Measurements from ENCODE around the gene NOPCHAP1. TPM values are rescaled to one million over a fixed set of nuclear protein-coding genes. Genes with fewer than 3 reads are reported as not detected.
A peak's percentile ranks its signal among the peaks of the same experiment; 100 is the strongest.
"Not testable (repeated sequence)": the region's sequence is repeated elsewhere in the genome, so short reads cannot be mapped to it uniquely, and the experiment has no call there.

Gene NOPCHAP1
- total and polyA plus RNA-seq, 2 donors (not counting 1 experiment from before 2014, with no cell fraction given), result 3.2 to 21.2 TPM

DNA sequence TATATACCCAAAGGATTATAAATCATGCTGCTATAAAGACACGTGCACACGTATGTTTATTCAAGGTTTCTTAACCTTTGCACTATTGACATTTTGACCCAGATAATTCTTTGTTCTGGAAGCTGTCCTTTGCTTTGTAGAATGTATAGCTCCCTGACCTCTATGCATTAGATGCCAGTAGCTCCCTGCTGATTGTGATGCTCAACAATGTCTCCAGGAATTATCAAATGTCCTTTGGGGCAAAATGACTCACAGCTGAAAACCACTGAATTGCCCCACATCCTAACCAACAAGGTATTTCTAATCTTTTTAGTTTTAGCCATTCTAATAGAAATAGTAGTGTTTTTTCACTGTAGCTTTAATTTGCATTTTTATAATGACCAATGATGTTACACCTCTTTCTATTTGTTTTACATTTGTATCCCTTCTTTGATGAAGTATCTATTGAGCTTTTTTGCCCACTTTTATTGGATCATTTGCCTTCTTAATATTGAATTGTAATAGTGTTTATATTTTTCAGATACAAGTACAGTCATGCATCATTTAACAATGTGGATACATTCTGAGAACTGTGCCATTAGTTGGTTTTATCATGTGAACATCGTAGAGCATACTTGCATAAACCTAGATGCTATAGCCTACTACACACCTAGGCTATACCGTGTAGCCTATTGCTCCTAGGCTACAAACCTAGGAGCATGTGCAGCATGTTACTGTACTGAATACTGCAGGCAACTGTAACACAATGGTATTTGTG is 10.4 kb upstream of the NOPCHAP1 start:
- Histone ChIP-seq H3K4me3 (ENCODE audit: control extremely low read depth in 1 of 5, extremely low read depth in 1 of 5, insufficient read depth in 1 of 5, low read depth in 2 of 5, low read length in 4 of 5) (no peak overlapping the region), H3K36me3 (replicated peaks in 1 of 2; ENCODE audit: control extremely low read depth in 1 of 2, control insufficient read depth in 1 of 2, extremely low read depth in 1 of 2, insufficient read depth in 2 of 2, low read length in 1 of 2) (no peaks in the 10 kb centered on the region), H3K4me1 (ENCODE audit: control insufficient read depth in 2 of 2, insufficient read depth in 2 of 2, low read length in 2 of 2) (peaks cover 24 to 32% of the 10 kb centered on the region in 2 donors), H3K27me3 (replicated peaks in 1 of 4; ENCODE audit: control extremely low read depth in 1 of 4, control insufficient read depth in 3 of 4, insufficient read depth in 4 of 4, low read length in 3 of 4) (no peaks in the 10 kb centered on the region), H3K9me3 (ENCODE audit: control extremely low read depth in 1 of 3, control insufficient read depth in 2 of 3, insufficient read depth in 1 of 3, low read length in 2 of 3) (peaks cover 0 to 6% (median 0%) of the 10 kb centered on the region in 3 donors), H4K20me1 (ENCODE audit: control insufficient read depth, insufficient read depth, low read length, poor library complexity, severe bottlenecking) (no peaks in the 10 kb centered on the region), H2AFZ (ENCODE audit: insufficient read depth, low read depth, low read length, poor library complexity, severe bottlenecking) (no peak overlapping the region), H3K9ac (ENCODE audit: low read length) (no peak overlapping the region), H3K79me2 (ENCODE audit: control insufficient read depth, insufficient read depth, low read length) (no peaks in the 10 kb centered on the region), H3K4me2 (replicated peaks; ENCODE audit: low read depth, low read length, poor library complexity, severe bottlenecking) (peak overlapping the region; percentile 5), H3K27ac (ENCODE audit: low read length in 2 of 2) (peak overlapping the region in 1 of 2 donors; percentile 14)
- no peak for DNase-seq
- ChIA-PET POLR2A (interaction anchor here (1.7 kb wide), 1 partner anchor 17 kb away, joined by 6 read pairs; the partner anchor contains the start of gene SLC41A2), CTCF (interaction anchor here (2.5 kb wide), 1 partner anchor 10 kb away, joined by 5 read pairs; the partner anchor contains the start of gene NOPCHAP1)
- intact Hi-C loops (cut with micrococcal nuclease), result no loop called here
- Mint-ChIP-seq H3K27me3 (no peaks in the 10 kb centered on the region), H3K4me3 (peak overlapping the region; percentile 41), H3K4me1 (peaks cover 30% of the 10 kb centered on the region), H3K9me3 (ENCODE audit: insufficient read depth) (no peaks in the 10 kb centered on the region), H3K27ac (peak overlapping the region; percentile 46)
- TF ChIP-seq, protein P1, sequence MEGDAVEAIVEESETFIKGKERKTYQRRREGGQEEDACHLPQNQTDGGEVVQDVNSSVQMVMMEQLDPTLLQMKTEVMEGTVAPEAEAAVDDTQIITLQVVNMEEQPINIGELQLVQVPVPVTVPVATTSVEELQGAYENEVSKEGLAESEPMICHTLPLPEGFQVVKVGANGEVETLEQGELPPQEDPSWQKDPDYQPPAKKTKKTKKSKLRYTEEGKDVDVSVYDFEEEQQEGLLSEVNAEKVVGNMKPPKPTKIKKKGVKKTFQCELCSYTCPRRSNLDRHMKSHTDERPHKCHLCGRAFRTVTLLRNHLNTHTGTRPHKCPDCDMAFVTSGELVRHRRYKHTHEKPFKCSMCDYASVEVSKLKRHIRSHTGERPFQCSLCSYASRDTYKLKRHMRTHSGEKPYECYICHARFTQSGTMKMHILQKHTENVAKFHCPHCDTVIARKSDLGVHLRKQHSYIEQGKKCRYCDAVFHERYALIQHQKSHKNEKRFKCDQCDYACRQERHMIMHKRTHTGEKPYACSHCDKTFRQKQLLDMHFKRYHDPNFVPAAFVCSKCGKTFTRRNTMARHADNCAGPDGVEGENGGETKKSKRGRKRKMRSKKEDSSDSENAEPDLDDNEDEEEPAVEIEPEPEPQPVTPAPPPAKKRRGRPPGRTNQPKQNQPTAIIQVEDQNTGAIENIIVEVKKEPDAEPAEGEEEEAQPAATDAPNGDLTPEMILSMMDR (IDR thresholded peaks at IDR 0.05), result no peak
- TF ChIP-seq EZH2 (IDR thresholded peaks at IDR 0.05; ENCODE audit: borderline replicate concordance, insufficient read depth, low read depth, low read length, poor library complexity, severe bottlenecking), result no peak
- WGBS (ENCODE audit: insufficient coverage), result no CpG with 5 or more reads among the region's 4 CpGs
- no peak for ATAC-seq (ENCODE audit: low read depth)

DNA sequence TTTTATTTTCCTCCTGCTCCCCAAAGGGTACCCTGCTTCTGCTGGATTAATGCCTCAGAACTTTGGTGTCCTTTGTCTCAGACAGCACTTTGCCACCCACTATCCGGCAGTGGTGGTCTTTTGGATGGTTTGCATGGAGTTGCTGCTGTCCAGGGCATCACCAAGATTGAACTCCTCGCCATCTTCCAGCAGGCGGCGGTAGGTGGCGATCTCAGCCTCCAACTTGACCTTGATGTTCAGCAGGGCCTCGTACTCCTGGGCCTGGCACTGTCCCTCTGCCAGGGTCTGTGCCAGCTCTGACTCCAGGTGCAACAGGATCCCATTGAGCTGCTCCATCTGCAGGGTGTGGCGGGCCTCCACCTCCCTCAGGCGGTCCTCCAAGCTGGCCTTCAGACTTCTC is 9.4 kb upstream of the NOPCHAP1 start:
- Histone ChIP-seq H3K9ac (ENCODE audit: low read length) (no peak overlapping the region), H2AFZ (ENCODE audit: insufficient read depth, low read depth, low read length, poor library complexity, severe bottlenecking) (no peak overlapping the region), H3K27me3 (replicated peaks in 1 of 4; ENCODE audit: control extremely low read depth in 1 of 4, control insufficient read depth in 3 of 4, insufficient read depth in 4 of 4, low read length in 3 of 4) (no peaks in the 10 kb centered on the region), H3K36me3 (replicated peaks in 1 of 2; ENCODE audit: control extremely low read depth in 1 of 2, control insufficient read depth in 1 of 2, extremely low read depth in 1 of 2, insufficient read depth in 2 of 2, low read length in 1 of 2) (no peaks in the 10 kb centered on the region), H3K4me2 (replicated peaks; ENCODE audit: low read depth, low read length, poor library complexity, severe bottlenecking) (no peak overlapping the region), H3K4me1 (ENCODE audit: control insufficient read depth in 2 of 2, insufficient read depth in 2 of 2, low read length in 2 of 2) (peaks cover 24 to 32% of the 10 kb centered on the region in 2 donors), H3K79me2 (ENCODE audit: control insufficient read depth, insufficient read depth, low read length) (no peaks in the 10 kb centered on the region), H3K9me3 (ENCODE audit: control extremely low read depth in 1 of 3, control insufficient read depth in 2 of 3, insufficient read depth in 1 of 3, low read length in 2 of 3) (peaks cover 0 to 6% (median 0%) of the 10 kb centered on the region in 3 donors), H3K27ac (ENCODE audit: low read length in 2 of 2) (no peak overlapping the region), H4K20me1 (ENCODE audit: control insufficient read depth, insufficient read depth, low read length, poor library complexity, severe bottlenecking) (no peaks in the 10 kb centered on the region), H3K4me3 (ENCODE audit: control extremely low read depth in 1 of 5, extremely low read depth in 1 of 5, insufficient read depth in 1 of 5, low read depth in 2 of 5, low read length in 4 of 5) (no peak overlapping the region)
- ChIA-PET POLR2A (no interaction called here), CTCF (interaction anchor here (1.0 to 1.5 kb wide), 2 partner anchors 9 to 17 kb away, joined by 3 to 5 read pairs; no protein-coding TSS in a partner anchor)
- intact Hi-C loops (cut with micrococcal nuclease), result no loop called here
- Mint-ChIP-seq H3K4me1 (peaks cover 30% of the 10 kb centered on the region), H3K27ac (no peak overlapping the region), H3K27me3 (no peaks in the 10 kb centered on the region), H3K4me3 (no peak overlapping the region), H3K9me3 (ENCODE audit: insufficient read depth) (no peaks in the 10 kb centered on the region)
- ATAC-seq (ENCODE audit: low read depth) (no peak), DNase-seq (no peak)
- 92% methylated on average over 8 of the region's 8 CpGs for whole genome bisulfite sequencing (ENCODE audit: insufficient coverage)
- no peak for TF ChIP-seq EZH2 (IDR thresholded peaks at IDR 0.05; ENCODE audit: borderline replicate concordance, insufficient read depth, low read depth, low read length, poor library complexity, severe bottlenecking)
- TF ChIP-seq, protein P1 (IDR thresholded peaks at IDR 0.05), result no peak

DNA sequence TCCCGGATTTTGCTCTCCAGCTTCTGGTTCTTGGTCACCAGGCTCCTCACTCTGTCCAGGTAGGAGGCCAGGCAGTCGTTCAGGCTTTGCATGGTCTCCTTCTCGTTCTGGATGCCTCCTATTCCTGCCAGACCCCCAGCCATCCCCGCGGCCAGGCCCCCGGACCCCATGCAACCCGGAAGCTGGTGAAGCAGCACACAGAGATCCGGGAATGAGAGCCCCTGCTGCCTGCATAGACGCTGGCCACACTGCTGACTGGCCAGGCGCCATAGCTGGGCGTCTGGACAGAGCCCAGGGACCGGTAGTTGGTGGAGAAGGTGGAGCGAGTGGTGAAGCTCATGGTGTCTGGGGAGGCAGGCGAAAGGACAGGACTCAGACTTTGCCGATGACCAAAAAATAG is 8.4 kb upstream of the NOPCHAP1 start:
- H3K9ac ChIP-seq (ENCODE audit: low read length); H3K4me3 Mint-ChIP-seq; H2AFZ ChIP-seq (ENCODE audit: insufficient read depth, low read depth, low read length, poor library complexity, severe bottlenecking); H3K9me3 Mint-ChIP-seq (ENCODE audit: insufficient read depth); H3K9me3 ChIP-seq (ENCODE audit: control extremely low read depth in 1 of 3, control insufficient read depth in 2 of 3, insufficient read depth in 1 of 3, low read length in 2 of 3); H4K20me1 ChIP-seq (ENCODE audit: control insufficient read depth, insufficient read depth, low read length, poor library complexity, severe bottlenecking); H3K27ac Mint-ChIP-seq; H3K27me3 ChIP-seq (replicated peaks in 1 of 4; ENCODE audit: control extremely low read depth in 1 of 4, control insufficient read depth in 3 of 4, insufficient read depth in 4 of 4, low read length in 3 of 4); H3K4me2 ChIP-seq (replicated peaks; ENCODE audit: low read depth, low read length, poor library complexity, severe bottlenecking); DNase-seq; POLR2A ChIA-PET; ATAC-seq (ENCODE audit: low read depth); H3K27ac ChIP-seq (ENCODE audit: low read length in 2 of 2); H3K79me2 ChIP-seq (ENCODE audit: control insufficient read depth, insufficient read depth, low read length); H3K36me3 ChIP-seq (replicated peaks in 1 of 2; ENCODE audit: control extremely low read depth in 1 of 2, control insufficient read depth in 1 of 2, extremely low read depth in 1 of 2, insufficient read depth in 2 of 2, low read length in 1 of 2); H3K27me3 Mint-ChIP-seq; H3K4me3 ChIP-seq (ENCODE audit: control extremely low read depth in 1 of 5, extremely low read depth in 1 of 5, insufficient read depth in 1 of 5, low read depth in 2 of 5, low read length in 4 of 5); intact Hi-C loops (cut with micrococcal nuclease): not testable (repeated sequence)
- CTCF ChIA-PET, result interaction anchor here (1.0 to 1.5 kb wide), 2 partner anchors 10 to 18 kb away, joined by 3 to 5 read pairs; no protein-coding TSS in a partner anchor
- peaks cover 24 to 32% of the 10 kb centered on the region in 2 donors for H3K4me1 ChIP-seq (ENCODE audit: control insufficient read depth in 2 of 2, insufficient read depth in 2 of 2, low read length in 2 of 2)
- peaks cover 30% of the 10 kb centered on the region for H3K4me1 Mint-ChIP-seq
- WGBS (ENCODE audit: insufficient coverage), result 95% methylated on average over 15 of the region's 15 CpGs

All from B cell (primary cell).